NCI-H460 (cell line): ENCODE data around the gene LTBP1. TPM values are rescaled to one million over a fixed set of nuclear protein-coding genes. Genes with fewer than 3 reads are reported as not detected.
"Not testable (repeated sequence)": the region's sequence is repeated elsewhere in the genome, so short reads cannot be mapped to it uniquely, and the experiment has no call there.

ENCODE experiments used
- DNase-seq: peaks from one replicate; pipeline ENCODE4 v3.0.0-alpha.2; 2016; ENCODE audit warnings: low read depth; ENCODE audit errors: extremely low read depth
- total RNA-seq: library from RNA; depleted of rRNA; stranded (reverse); fragments of >200 nt; shearing (Covaris generic); gene quantifications from 2 replicates; pipeline ENCODE4 v1.2.3, GENCODE V29; 2014

LTBP1 gene
- total RNA-seq, 1 experiment from 2014 or later, result 1.2 TPM

DNA sequence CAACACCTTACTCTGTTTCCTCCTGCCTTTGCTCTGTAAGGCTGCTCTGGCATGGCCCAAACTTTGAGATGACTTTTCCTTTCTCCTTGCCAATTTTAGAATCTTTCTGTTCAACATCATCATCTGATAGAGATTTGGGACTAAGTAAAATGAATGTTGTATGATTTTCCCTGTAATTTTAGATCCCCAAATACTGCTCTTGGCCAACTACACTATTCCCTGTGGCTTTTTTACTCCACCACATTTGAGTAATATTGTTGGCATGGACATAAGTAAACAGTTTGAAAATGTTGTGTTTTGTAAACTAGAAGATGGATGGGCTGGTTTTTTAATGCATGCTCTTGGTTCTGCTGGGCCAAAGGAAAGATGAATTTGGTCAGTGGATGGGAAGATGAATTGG is 12.1 kb downstream of the LTBP1 start:
- DNase-seq, result no peak

DNA sequence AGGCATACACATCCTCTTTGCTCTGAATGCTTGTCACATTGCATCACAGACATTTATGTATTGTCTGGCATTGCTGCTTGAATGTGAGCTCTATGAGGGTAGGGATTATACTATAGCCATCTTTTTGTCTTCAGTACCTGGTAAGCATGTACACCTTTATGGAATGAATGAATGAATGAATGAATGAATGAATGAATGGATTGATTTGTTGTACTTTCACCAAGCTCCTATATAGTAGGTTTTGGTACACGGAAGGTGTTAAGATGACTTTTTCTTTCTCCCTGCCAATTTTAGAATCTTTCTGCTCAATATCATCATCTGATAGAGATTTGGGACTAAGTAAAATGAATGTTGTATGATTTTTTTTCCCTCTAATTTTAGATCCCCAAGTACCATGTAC is 13.5 kb downstream of the LTBP1 start:
- DNase-seq, result no peak

DNA sequence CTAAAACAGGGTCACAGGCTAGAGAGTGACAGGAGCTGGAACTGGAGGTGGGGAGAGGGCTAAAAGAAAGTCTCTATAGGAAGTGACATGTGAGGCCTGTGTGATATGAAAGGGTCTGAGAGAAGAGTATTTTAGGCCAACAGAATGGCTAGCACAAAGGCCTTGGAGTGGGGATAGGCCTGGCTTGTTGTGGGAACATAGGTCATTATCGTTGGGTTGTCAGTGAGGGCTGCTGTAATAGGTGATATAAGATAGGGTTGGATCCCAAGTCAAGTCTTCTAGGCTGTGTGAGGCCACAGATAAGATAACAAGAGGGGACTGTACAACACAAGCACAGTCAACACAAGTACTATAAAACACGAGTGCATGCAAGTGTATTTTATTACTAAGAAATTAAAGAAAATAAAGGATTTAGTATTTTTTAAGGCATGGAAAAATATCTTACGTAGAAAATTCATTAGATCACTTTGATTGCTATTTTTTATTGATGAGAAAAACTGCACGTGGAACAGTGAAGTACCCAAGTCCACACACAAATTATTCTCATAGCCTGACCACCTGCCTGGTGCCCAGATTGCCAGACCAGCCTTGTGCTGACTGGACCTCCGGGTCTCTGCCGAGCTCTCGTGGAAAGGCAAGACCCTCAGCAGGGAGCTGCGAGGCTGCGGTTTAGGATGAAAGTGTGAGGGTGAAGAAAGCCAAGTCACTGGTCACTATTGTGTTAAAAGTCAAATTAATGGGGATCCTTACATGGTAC is 14.1 kb downstream of the LTBP1 start:
- DNase-seq, result no peak

DNA sequence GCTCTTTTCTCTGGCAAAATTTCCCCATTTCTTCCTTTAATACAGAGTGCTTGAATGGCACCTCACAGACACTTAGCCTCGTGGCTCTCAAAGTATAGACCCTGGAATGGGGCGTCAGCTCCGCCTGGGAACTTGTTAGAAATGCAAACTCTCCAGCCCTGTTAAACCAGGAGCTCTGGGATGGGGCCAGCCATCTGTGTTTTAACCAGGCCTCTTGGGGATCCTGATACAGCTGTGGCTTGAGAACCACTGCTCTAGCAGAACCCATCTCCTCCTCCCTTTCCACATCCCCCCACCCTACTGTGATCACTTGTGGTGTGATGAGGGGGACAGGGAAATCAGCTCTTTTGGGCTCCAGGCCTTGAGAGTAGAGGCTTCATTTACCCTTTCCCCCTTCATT is 15.9 kb downstream of the LTBP1 start:
- DNase-seq, result no peak

DNA sequence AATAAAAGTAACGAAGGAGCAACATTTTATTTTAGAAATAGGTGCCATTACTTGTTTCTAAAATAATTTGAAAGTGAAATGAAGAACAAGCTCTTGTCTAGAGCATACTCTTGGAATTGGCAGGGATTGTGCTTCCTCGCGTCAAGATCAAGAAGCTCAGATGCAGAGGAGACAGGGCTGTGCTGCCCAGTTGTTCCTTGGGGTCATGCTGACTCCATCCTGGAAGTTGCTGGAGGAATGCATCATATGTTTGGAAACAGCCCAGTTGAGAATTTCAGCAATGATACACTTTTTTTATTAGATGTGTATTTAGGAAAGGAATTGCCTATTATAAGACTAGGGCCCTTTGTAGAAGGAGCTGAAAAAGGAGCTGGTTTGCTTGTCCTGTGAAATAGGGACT is 17.2 kb downstream of the LTBP1 start:
- no peak for DNase-seq

DNA sequence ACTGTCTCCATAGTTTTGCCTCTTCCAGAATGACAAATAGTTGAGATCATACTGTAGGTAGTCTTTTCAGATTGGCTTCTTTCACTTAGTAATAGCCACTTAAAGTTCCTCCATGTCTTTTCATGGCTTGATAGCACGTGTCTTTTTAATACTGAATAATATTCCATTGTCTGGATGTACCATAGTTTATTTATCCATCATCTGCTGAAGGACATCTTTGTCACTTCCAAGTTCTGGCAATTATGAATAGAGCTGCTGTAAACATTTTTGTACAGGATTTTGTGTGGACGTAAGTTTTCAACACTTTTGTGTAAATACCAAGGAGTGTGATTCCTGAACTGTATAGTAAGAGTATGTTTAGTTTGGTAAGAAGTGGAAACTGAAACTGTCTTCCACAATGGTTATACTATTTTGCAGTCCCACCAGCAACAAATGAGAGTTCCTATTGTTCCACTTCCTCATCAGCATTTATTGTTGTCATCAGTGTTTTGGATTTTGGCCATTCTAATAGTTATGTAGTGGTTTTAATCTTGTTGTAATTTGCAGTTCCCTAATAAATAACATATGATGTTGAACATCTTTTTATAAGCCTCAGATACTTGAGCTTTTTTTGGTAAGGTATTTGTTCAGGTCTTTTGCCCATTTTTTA is 18.9 kb downstream of the LTBP1 start:
- no peak for DNase-seq

DNA sequence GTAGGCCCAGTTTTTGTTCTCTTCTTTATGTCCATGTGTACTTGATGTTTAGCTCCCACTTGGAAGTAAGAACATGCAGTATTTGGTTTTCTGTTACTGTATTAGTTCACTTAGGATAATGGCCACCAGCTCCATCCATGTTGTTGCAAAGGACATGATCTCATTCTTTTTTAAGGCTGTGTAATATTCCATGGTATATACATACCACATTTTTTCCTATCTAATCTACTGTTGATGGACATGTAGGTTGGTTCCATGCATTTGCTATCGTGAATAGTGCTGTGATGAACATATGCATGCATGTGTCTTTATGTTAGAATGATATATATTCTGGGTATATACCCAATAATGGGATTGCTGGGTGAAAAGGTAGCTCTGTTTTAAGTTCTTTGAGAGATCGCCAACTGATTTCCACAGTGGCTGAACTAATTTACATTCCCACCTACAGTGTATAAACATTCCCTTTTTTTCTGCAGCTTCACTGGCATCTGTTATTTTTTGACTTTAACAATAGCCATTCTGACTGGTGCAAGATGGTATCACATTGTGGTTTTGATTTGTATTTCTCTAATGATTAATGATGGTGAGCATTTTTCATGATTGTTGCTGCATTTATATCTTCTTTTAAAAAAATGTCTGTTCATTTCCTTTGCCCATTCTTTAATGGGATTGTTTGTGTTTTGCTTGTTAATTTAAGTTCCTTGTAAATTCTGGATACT is 22.9 kb downstream of the LTBP1 start:
- DNase-seq, result no peak

DNA sequence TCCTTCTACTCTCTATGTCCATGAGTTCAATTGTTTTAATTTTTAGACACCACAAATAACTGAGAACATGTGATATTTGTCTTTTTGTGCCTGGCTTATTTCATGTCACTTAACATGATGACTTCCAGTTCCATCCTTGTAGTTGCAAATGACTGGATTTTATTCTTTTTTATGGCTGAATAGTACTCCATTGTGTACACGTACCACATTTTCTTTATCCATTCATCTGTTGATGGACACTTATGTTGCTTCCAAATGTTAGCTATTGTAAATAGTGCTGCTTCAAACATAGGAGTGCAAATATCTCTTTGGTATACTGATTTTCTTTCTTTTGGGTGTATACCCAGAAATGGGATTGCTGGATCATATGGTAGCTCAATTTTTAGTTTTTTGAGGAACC is 27.0 kb downstream of the LTBP1 start:
- not testable (repeated sequence) for DNase-seq

DNA sequence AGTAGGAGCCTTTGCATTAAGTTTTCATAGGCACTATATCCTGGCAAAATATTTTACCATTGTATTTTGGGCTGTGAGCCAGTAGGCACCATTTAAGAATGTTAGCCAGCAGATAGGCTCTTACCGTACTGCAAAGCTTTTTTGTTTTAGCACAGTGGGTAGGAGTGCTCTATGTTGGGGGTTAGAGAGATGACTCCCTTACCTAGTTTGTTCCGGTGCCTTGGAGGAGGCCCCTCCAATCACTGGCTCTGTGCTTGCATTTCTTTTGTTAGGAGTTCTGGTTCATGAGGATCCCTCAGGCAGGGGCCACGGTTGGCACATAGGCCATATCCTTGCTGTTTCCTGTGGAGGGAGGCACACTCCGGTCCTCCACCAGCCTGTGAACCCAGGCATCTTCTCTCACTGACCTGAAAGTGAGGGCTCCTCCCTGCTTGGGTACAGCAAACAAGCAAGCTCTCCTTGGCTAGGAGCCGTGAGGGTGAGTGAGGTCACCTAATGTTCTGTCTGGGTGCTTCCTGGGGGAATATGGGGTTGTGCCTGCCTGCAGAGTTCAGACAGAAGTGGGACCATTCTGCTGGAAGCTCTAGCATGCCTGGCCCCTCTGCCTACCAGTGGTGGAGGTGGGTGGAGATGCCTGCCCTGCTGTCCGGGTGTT is 29.8 kb downstream of the LTBP1 start:
- DNase-seq, result no peak

DNA sequence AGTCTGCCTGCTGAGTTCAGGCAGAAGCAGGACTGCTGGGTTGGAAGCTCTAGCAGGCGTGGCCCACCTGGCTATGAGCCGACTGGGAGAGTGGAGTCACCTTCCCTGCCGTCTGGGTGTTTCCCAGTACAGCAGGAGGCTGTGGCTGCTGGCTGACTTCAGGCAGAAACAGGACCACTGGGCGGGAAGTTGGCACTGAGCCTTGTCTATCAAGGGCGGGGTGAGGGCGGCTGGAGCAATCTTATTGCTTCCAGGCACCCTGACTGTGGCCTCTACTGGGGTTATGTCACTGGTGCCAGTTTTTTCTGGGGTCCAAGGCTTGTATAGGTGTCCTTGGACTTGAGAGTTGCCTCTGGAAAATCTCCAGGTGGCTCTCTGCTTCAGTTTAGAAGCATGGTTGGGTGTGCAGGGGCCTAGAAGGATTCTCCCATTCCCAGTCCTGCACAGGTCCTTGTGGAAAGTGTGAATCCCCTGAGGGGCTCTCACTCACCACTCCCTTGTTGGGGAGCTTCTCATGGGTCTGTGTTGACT is 30.5 kb downstream of the LTBP1 start:
- no peak for DNase-seq

DNA sequence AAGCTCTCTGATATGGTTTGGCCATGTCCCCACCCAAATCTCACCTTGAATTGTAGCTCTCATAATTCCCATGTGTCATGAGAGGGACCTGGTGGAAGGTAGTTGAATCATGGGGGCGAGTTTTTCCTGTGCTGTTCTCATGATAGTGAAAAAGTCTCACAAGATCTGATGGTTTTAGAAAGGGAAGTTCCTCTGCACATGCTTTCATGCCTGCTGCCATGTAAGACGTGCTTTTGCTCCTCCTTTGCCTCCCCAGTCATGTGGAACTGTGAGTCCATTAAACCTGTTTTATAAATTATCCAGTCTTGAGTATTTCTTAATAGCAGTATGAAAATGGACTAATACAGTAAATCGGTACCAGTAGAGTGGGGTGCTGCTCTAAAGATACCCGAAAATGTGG is 34.9 kb downstream of the LTBP1 start:
- no peak for DNase-seq

DNA sequence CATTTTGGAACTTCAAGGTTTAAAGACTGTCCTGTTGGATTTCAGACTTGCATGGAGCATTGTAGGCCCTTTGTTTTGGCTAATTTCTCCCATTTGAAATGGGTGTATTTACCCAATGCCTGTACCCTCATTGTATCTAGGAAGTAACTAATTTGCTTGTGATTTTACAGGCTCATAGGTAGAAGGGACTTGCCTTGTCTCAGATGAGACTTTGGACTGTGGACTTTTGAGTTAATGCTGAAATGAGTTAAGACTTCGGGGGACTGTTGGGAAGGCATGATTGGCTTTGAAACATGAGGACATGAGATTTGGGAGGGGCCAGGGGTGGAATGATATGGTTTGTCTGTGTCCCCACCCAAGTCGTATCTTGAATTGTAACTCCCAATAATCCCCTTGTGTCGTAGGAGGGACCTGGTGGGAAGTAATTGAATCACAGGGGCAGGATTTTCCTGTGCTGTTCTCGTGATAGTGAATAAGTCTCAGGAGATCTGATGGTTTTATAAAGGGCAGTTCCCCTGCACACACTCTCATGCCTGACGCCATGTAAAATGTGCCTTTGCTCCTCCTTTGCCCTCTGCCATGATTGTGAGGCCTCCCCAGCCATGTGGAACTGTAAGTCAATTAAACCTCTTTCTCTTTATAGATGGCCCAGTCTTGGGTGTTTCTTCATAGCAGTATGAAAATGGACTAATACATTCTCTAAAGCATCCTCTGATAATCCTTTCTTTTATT is 36.6 kb downstream of the LTBP1 start:
- not testable (repeated sequence) for DNase-seq

DNA sequence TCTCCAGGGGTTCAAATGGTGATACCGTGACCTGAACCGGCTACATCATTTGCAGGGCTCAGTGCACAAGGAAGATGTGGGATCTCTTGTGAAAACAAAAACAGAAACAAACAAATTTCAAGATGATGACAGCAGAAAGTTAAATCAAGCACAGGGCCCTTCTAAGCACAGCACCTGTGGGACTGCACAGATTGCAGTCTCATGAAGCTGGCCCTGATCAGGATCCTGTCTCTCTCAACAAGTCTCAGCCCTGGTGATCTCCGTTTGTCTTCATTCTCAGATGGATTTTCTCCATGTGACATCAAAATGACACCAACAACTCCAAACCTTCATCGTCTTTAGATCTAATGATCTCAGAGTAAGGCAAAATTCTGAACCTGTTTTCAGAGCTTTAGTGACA is 39.7 kb downstream of the LTBP1 start:
- DNase-seq, result no peak

DNA sequence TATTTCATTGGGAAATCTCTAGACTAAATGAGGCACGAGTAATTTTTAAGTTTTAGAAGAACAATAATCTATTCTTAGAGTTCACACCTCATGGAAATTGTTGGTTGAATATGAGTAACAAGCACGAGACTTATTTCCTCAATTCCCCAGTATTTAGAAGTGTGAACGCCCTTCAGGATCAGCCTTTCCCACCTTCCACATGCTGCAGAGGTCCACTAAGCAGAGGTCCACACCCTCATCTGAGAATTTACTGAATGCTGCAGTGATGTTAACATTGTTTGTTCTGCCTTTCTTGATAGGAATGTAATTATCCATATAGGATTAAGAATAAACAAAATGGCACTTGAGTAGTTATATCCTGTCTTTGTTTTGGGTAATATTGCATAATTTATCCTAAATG is 41.8 kb downstream of the LTBP1 start:
- DNase-seq, result no peak

DNA sequence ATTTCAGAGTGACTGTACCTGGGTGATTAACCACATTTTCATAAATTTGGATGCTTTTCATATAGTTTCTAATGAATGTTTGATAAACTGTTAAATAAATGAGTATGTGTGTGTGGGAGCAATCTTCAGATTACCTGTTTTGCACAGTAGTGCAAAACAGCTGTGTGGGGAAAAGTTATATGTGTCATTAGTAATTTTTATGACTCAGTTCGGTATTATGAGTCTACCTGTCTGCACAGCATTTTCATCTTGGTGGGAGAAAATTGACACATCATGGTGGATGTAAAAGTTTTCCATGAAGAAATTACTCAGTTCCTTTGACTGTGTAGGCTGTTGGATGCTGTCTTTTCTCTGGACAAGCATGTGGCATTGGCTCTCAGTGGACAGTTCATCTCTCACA is 43.8 kb downstream of the LTBP1 start:
- DNase-seq, result no peak

DNA sequence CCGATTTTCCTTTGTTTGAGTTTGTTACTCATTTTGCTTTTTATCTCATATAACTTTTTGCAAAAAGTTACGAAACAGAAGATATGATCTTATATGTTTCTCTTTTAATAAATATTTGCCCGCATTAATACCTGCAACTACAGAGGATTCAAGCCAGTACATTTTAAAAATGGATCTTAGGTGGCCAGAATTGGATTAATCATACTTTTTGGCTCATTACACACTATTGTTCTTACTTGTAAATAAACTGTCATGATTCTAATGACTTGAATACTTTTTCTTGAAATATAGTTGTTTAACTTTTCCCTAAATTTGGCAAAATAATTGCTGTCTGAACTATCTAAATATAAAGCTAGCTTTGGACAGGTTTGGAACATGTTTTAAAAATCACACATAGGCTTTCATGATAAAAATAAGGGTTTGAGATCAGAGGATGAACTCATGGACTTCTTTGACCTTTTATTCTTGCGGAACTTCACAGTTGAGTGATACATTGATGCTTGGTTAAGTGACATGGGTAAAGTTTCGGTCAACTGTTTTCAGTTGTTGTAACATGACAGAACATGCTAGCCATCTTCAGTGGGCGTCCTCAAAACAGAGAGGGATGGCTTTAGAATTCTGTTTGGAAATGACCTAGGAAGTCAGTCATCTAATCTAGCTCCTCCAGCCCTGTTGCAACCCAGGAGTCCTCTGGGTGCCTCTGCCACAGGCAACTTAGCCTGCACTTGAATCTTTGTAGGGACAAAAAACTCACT is 44.5 kb downstream of the LTBP1 start:
- DNase-seq, result peak; percentile 31

DNA sequence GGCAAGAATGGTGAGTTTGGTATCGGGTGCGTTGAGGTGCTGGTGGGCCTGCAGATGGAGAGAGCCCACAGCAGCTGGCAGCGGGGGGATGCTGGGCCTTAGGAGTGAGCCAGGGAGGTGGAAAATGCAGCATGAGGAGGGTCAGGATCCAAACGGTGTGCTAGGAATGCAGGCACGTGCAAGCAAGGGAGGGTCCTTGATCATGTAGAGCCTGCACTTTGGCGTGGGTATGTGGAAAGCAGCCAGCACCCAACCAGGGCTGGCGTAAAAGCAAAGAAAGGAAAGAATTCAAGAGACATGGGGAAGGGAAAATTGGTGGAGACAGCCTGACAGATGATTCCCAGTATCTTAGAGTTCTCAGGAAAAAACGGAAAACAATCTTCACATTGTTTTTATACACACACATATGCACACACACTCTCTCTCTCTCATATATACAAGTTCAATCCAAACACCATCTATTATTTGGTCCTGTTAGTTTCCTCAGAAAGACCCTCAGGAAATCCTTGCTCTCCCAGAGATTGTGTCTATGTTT is 46.3 kb downstream of the LTBP1 start:
- no peak for DNase-seq

DNA sequence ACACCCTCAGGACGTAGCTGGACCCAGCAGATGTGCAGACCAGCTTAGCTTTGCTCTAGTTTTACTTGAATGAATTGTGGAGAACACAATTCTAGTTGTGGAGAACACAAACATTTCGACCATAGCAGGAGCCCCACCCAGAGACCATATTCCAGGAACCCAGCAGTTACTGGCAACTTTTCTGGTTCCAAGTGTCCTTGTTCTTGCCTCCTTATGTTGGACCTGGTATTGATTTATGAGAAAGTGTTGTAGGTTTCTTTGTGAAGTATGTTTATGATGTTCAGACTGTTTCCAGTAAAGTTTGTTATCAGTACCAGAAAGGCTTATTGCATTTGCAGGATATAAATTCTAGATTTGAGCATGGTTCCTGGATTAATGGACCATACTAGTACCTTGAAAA is 51.0 kb downstream of the LTBP1 start:
- no peak for DNase-seq

DNA sequence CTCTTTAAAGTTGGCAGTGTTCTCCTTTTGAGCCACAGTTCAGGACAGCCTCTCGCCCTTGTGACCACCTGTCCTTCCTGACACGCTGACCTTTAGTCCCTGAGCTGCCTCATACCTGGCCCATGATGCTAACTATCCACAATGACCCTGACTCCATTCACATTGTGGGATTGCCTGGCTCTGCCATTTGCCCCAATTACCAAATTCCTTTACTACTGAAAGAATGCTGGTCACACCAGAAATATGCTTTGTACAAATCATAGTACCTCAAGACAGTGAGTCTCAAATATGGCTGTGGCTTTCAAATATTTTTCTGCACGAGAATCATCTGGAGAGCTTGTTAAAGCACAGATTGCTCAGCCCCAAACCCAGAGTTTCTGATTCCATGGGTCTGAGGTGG is 54.2 kb downstream of the LTBP1 start:
- DNase-seq, result no peak
